ENCODE results near the gene POLR1G.
"Not testable (repeated sequence)": the region's sequence is repeated elsewhere in the genome, so short reads cannot be mapped to it uniquely, and the experiment has no call there.

GRCh38 chr19:45429896-45430295, 23.5 kb downstream of the POLR1G start:
- TF ChIP-seq CTCF (IDR thresholded peaks at IDR 0.05; ENCODE audit: extremely low read depth in 1 of 2, insufficient read depth in 1 of 2, low read depth in 1 of 2, low read length in 2 of 2); POLR2A (IDR thresholded peaks at IDR 0.05; ENCODE audit: low read depth, low read length); POLR2AphosphoS5 (IDR thresholded peaks at IDR 0.05; ENCODE audit: insufficient read depth, low read depth, low read length); FOS (IDR thresholded peaks at IDR 0.05; ENCODE audit: borderline replicate concordance, insufficient read depth, low read length); MYC (IDR thresholded peaks at IDR 0.05; ENCODE audit: low read depth, low read length); EZH2 (IDR thresholded peaks at IDR 0.05; ENCODE audit: borderline replicate concordance, low read depth, low read length, severe bottlenecking); JUN (IDR thresholded peaks at IDR 0.05; ENCODE audit: borderline replicate concordance, insufficient read depth, insufficient read length, low read depth); MAX (IDR thresholded peaks at IDR 0.05; ENCODE audit: insufficient read depth, insufficient read length): not testable (repeated sequence)
